ENCODE data around the gene CYBC1. TPM values are rescaled to one million over a fixed set of nuclear protein-coding genes. Genes with fewer than 3 reads are reported as not detected.
A peak's percentile ranks its signal among the peaks of the same experiment; 100 is the strongest.
"Not testable (repeated sequence)": the region's sequence is repeated elsewhere in the genome, so short reads cannot be mapped to it uniquely, and the experiment has no call there.

CYBC1 gene
- total and polyA plus RNA-seq, 2 donors: 27.2 to 85.3 TPM

DNA sequence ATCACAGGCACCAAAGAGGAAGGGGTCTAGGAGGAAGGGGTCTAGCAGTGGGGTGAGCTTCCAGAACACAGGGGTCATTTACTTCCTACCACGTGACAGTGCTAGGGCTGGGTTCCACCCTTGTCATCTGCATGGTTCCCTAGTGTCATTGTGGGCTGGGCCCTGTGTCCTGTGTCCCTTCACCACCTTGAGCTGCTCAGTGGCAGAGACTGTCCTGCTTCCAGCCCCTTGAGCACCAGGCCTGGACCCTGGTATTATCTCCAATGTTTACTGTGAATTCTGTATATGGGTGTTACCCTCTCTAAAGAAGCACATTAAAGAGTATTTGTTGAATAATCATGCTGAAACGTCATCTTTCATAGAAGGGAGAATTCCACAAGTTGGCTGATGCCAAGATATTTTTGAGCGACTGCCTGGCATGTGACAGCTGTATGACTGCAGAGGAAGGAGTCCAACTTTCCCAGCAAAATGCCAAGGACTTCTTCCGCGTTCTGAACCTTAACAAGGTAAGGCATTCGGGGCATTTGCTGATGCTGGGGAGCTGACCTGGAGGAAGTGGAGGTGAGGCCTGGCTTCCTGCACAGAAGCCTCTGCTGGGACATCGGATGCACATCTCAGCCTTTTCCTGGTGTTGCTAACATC is 13.5 kb upstream of the CYBC1 start:
- H3K4me3 ChIP-seq (ENCODE audit: low read depth, low read length): no peak overlapping the region
- peaks cover 2% of the 10 kb centered on the region for H3K36me3 ChIP-seq (ENCODE audit: insufficient read depth)
- no peaks in the 10 kb centered on the region for H3K4me1 ChIP-seq (ENCODE audit: insufficient read depth)
- 75% methylated on average over 7 of the region's 7 CpGs for WGBS
- DNase-seq (ENCODE audit: extremely low spot score): no peak
- no peak overlapping the region for H3K27ac ChIP-seq (ENCODE audit: low read depth)

- no peaks in the 10 kb centered on the region for H3K36me3 ChIP-seq (ENCODE audit: insufficient read depth)
- 77% methylated on average over 6 of the region's 6 CpGs for WGBS
- no peak overlapping the region for H3K4me3 ChIP-seq (ENCODE audit: low read depth, low read length)
- no peak for DNase-seq (ENCODE audit: extremely low spot score)
- no peak overlapping the region for H3K27ac ChIP-seq (ENCODE audit: low read depth)
- no peaks in the 10 kb centered on the region for H3K4me1 ChIP-seq (ENCODE audit: insufficient read depth)
These were observed 12.8 kb upstream of the CYBC1 start for GRCh38 chr17:82463391-82463790.

DNA sequence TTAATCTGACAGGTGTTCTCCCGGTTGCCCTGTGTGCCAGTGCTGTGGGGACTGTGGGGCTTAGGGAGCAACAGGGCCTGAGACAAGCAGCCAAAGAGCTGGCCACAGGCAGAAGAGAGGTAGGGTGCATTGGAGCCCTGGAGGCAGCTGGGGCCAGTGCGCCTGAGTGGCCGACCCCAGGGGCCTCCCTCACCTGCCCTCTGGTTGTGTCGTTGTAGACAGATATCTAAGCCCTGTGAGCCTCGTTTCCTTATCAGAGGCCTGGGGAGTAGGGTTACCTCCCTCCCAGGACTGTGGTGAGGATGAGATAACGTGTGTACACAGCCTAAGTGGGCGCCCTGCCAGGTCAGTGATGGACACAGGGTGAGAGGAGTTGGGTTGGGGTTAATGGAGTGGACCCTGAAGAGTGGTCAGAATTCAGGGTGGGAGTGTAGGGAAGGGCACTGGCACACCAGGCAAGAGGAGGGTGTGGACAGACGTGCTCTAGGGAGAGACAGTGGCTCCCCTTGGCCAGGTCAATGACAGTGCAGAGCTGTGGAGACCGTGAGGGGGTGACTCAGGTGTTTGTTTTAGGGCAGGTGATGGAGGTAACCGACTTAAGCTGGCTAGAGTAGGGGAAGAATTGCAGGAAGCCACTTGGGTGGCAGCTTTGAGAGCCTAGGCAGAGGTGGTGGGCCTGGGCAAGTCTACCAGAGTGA is 11.4 kb upstream of the CYBC1 start:
- WGBS: 72% methylated on average over 10 of the region's 10 CpGs
- Histone ChIP-seq H3K27ac (ENCODE audit: low read depth) (no peak overlapping the region), H3K4me3 (ENCODE audit: low read depth, low read length) (no peak overlapping the region), H3K36me3 (ENCODE audit: insufficient read depth) (no peaks in the 10 kb centered on the region), H3K4me1 (ENCODE audit: insufficient read depth) (peaks cover 2% of the 10 kb centered on the region)
- DNase-seq (ENCODE audit: extremely low spot score): no peak

GRCh38 chr17:82459936-82460335 is 9.4 kb upstream of the CYBC1 start:
- WGBS: 93% methylated on average over 9 of the region's 9 CpGs

DNA sequence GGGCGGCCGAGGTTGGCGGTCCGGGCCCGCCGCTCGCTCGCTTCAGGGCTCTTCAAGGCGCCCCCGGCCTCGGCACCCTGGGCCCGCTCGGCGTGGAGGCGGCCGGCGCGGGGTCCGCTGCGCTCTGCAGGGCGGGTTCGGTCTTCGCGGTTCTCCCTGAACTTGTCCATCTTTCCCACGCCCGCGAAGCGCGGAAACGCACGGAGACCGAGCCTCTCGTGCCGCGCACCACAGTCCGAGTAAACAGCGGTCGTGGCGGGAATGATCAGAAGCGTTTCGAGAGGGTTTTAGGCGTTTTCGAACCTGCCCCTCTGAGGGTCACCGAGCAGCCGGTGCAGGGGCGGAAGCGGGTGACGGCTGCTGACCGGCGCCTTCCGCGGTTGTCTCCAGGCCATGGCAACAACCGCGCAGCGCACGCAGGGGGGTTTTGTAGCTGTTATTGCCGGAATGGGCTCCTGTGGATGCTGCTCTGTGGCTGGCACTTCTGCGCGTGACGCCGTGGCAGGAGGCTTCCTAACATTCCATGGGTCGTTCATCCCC is 8.4 kb upstream of the CYBC1 start:
- WGBS: under 1% methylated on average over 62 of the region's 62 CpGs
- H3K4me1 ChIP-seq (ENCODE audit: insufficient read depth): peaks cover 2% of the 10 kb centered on the region
- H3K36me3 ChIP-seq (ENCODE audit: insufficient read depth): no peaks in the 10 kb centered on the region
- peak overlapping the region; percentile 69 for H3K27ac ChIP-seq (ENCODE audit: low read depth)
- no peak for DNase-seq (ENCODE audit: extremely low spot score)
- H3K4me3 ChIP-seq (ENCODE audit: low read depth, low read length): peak overlapping the region; percentile 86

More at GRCh38 chr17:82459936-82460335, 9.4 kb upstream of the CYBC1 start:
- DNase-seq (ENCODE audit: extremely low spot score); H3K36me3 ChIP-seq (ENCODE audit: insufficient read depth); H3K4me1 ChIP-seq (ENCODE audit: insufficient read depth); H3K27ac ChIP-seq (ENCODE audit: low read depth); H3K4me3 ChIP-seq (ENCODE audit: low read depth, low read length): not testable (repeated sequence)

GRCh38 chr17:82458179-82458884 is 7.8 kb upstream of the CYBC1 start, which contains the start of gene NARF:
Gene NARF (plus strand): TSS chr17:82458741. CDS start chr17:82458804, 63 bp downstream.
- peak; percentile 97 for DNase-seq (ENCODE audit: extremely low spot score)
- peak within 1 kb of the TSS; percentile 100 for H3K27ac ChIP-seq (ENCODE audit: low read depth)
- H3K4me1 ChIP-seq (ENCODE audit: insufficient read depth): peaks cover 2% of the 10 kb centered on the region
- no peaks in the 10 kb centered on the region for H3K36me3 ChIP-seq (ENCODE audit: insufficient read depth)
- WGBS: under 1% methylated on average over 85 of the region's 85 CpGs
- H3K4me3 ChIP-seq (ENCODE audit: low read depth, low read length): peak within 1 kb of the TSS; percentile 86

GRCh38 chr17:82457929-82458178 is 7.3 kb upstream of the CYBC1 start:
- DNase-seq (ENCODE audit: extremely low spot score): no peak
- peaks cover 2% of the 10 kb centered on the region for H3K4me1 ChIP-seq (ENCODE audit: insufficient read depth)
- H3K36me3 ChIP-seq (ENCODE audit: insufficient read depth): no peaks in the 10 kb centered on the region
- H3K4me3 ChIP-seq (ENCODE audit: low read depth, low read length): peak overlapping the region; percentile 86
- WGBS: under 1% methylated on average over 8 of the region's 8 CpGs
- peak overlapping the region; percentile 100 for H3K27ac ChIP-seq (ENCODE audit: low read depth)

GRCh38 chr17:82457073-82457928 is 6.7 kb upstream of the CYBC1 start:
- Histone ChIP-seq H3K4me1 (ENCODE audit: insufficient read depth) (peaks cover 2% of the 10 kb centered on the region), H3K36me3 (ENCODE audit: insufficient read depth) (no peaks in the 10 kb centered on the region), H3K27ac (ENCODE audit: low read depth) (peak overlapping the region; percentile 100), H3K4me3 (ENCODE audit: low read depth, low read length) (no peak overlapping the region)
- 37% methylated on average over 10 of the region's 10 CpGs for whole genome bisulfite sequencing
- no peak for DNase-seq (ENCODE audit: extremely low spot score)

GRCh38 chr17:82453706-82454105 is 3.2 kb upstream of the CYBC1 start:
- not testable (repeated sequence) for H3K4me1 ChIP-seq (ENCODE audit: insufficient read depth); H3K4me3 ChIP-seq (ENCODE audit: low read depth, low read length); H3K36me3 ChIP-seq (ENCODE audit: insufficient read depth); H3K27ac ChIP-seq (ENCODE audit: low read depth); DNase-seq (ENCODE audit: extremely low spot score)
- WGBS: 96% methylated on average over 21 of the region's 21 CpGs

- DNase-seq (ENCODE audit: extremely low spot score); H3K27ac ChIP-seq (ENCODE audit: low read depth); H3K36me3 ChIP-seq (ENCODE audit: insufficient read depth); H3K4me1 ChIP-seq (ENCODE audit: insufficient read depth); H3K4me3 ChIP-seq (ENCODE audit: low read depth, low read length): not testable (repeated sequence)
- 86% methylated on average over 7 of the region's 7 CpGs for WGBS
These were observed 2.6 kb upstream of the CYBC1 start for GRCh38 chr17:82453151-82453550.

GRCh38 chr17:82452162-82452561 is 1.6 kb upstream of the CYBC1 start:
- WGBS: 95% methylated on average over 3 of the region's 3 CpGs

DNA sequence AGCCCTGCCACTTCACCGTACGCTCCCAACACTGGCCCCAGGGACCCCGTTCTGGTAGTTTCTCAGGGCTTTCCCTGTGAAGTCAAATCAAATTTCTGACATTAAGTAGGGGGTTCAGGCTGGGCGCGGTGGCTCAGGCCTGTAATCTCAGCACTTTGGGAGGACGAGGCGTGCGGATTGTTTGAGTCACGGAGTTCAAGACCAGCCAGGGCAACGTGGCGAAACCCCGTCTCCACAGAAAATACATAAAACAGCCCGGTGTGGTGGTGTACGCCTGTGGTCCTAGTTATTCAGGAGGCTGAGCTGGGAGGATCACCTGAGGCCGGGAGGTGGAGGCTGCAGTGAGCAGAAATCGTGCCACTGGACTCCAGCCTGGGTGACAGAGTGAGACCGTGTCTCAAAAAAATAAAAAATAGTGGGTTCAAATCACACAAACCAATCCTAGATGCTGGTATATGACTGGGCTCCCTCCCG is 632 bp downstream of the CYBC1 start:
- 56% methylated on average over 18 of the region's 18 CpGs for WGBS

More at GRCh38 chr17:82452162-82452561, 1.6 kb upstream of the CYBC1 start:
- Histone ChIP-seq H3K36me3 (ENCODE audit: insufficient read depth) (no peaks in the 10 kb centered on the region), H3K4me1 (ENCODE audit: insufficient read depth) (no peaks in the 10 kb centered on the region), H3K4me3 (ENCODE audit: low read depth, low read length) (no peak overlapping the region), H3K27ac (ENCODE audit: low read depth) (no peak overlapping the region)
- DNase-seq (ENCODE audit: extremely low spot score): no peak

More for the DNA sequence above, 632 bp downstream of the CYBC1 start:
- H3K27ac ChIP-seq (ENCODE audit: low read depth): peak overlapping the region; percentile 16
- DNase-seq (ENCODE audit: extremely low spot score): no peak
- no peaks in the 10 kb centered on the region for H3K4me1 ChIP-seq (ENCODE audit: insufficient read depth)
- no peaks in the 10 kb centered on the region for H3K36me3 ChIP-seq (ENCODE audit: insufficient read depth)
- H3K4me3 ChIP-seq (ENCODE audit: low read depth, low read length): peak overlapping the region; percentile 93

Measured in urinary bladder (tissue), 4 donors.